K562 (cell line): Measurements from ENCODE around the gene STX18. TPM values are rescaled to one million over a fixed set of nuclear protein-coding genes. Genes with fewer than 3 reads are reported as not detected.

ENCODE experiments used
- ATAC-seq: fragments of 200-7000 bp; cut with Tn5 transposase; 3 replicates; pipeline ENCODE4 v1.9.1; 2020; ENCODE audit warnings: moderate library complexity
- BruUV-seq: library from RNA; stranded (reverse); fragments of 400-500 nt; replicated peaks from 2 replicates; lab custom pipeline; 2021; lab: Mats Ljungman, UMichigan
- CTCF ChIA-PET: fragments of 300-600 bp; formaldehyde crosslinking; extraction: SDS; loops from one replicate; lab custom pipeline; 2021; ENCODE audit warnings: low intra/inter-chr PET ratio; lab: Yijun Ruan, JAX
- POLR2A ChIA-PET: fragments of 300-600, 350-650 bp; sonication (Branson Sonifier 250); formaldehyde crosslinking; extraction: SDS; loops from one replicate; lab custom pipeline; 2021; ENCODE audit warnings: antibody characterized with exemption, inconsistent platforms; lab: Yijun Ruan, JAX
- DNase-seq, 4 experiments: peaks; one replicate each; pipeline versions ENCODE4 v3.0.0 to v3.0.0-alpha.2; 2011 to 2018; ENCODE audit warnings: low spot score in 3 of 4, mixed read lengths in 3 of 4; ENCODE audit errors: extremely low read depth in 1 of 4
- FAIRE-seq: peaks from 2 replicates; lab custom pipeline; 2011; peaks lifted over from hg19 to GRCh38; lab: Jason Lieb, UNC
- H2AFZ ChIP-seq: 2 replicates; pipeline ENCODE4 v1.6.0; 2011; ENCODE audit warnings: low read depth, low read length, control low read depth, inconsistent platforms
- H3K27ac ChIP-seq: fragments of 200-600 bp; 3 replicates; pipeline ENCODE4 v1.8.0; 2011; ENCODE audit warnings: low read depth, mild to moderate bottlenecking, control low read depth, inconsistent platforms, low read length, moderate library complexity, mixed read lengths; ENCODE audit errors: extremely low read depth
- H3K27me3 ChIP-seq, 2 experiments: fragments of 300-600 bp in 1 of 2; 2 replicates in 1 of 2; 3 replicates in 1 of 2; pipeline versions ENCODE4 v1.6.0 to v1.8.0; 2011; ENCODE audit warnings: inconsistent platforms in 2 of 2, low read length in 2 of 2, mild to moderate bottlenecking in 1 of 2, mixed read lengths in 1 of 2, moderate library complexity in 1 of 2; ENCODE audit not compliant: control insufficient read depth in 2 of 2, insufficient read depth in 2 of 2
- H3K36me3 ChIP-seq: fragments of 300-600 bp; 3 replicates; pipeline ENCODE4 v1.8.0; 2011; ENCODE audit warnings: mild to moderate bottlenecking, low read length, inconsistent platforms; ENCODE audit not compliant: control insufficient read depth, insufficient read depth
- H3K4me1 ChIP-seq, 2 experiments: fragments of 200-600 bp in 1 of 2; replicated peaks in 1 of 2; 2 replicates in 1 of 2; 3 replicates in 1 of 2; pipeline versions ENCODE4 v1.5.1 to v1.8.0; 2011; ENCODE audit warnings: inconsistent platforms in 2 of 2, low read length in 2 of 2, mild to moderate bottlenecking in 1 of 2, mixed read lengths in 1 of 2, moderate library complexity in 1 of 2; ENCODE audit not compliant: control insufficient read depth in 2 of 2, insufficient read depth in 2 of 2
- H3K4me2 ChIP-seq: 2 replicates; pipeline ENCODE4 v1.6.1; 2011; ENCODE audit warnings: low read length, control low read depth, inconsistent platforms, mixed read lengths; ENCODE audit not compliant: insufficient read depth
- H3K4me3 ChIP-seq: fragments of 200-600 bp; sonication (generic), shearing (Covaris generic); 2 replicates; pipeline ENCODE4 v1.5.1; 2016; ENCODE audit warnings: control low read depth, inconsistent platforms
- H3K79me2 ChIP-seq: fragments of 200-600 bp; 3 replicates; pipeline ENCODE4 v1.8.0; 2011; ENCODE audit warnings: low read length, inconsistent platforms; ENCODE audit not compliant: control insufficient read depth, insufficient read depth
- H3K9ac ChIP-seq, 2 experiments: 2 replicates each; pipeline versions ENCODE4 v1.6.0 to v1.6.1; 2011; ENCODE audit warnings: low read depth in 2 of 2, low read length in 2 of 2, control low read depth in 1 of 2, inconsistent platforms in 1 of 2, mild to moderate bottlenecking in 1 of 2, mixed read lengths in 1 of 2; ENCODE audit not compliant: insufficient read depth in 1 of 2
- H3K9me1 ChIP-seq: one replicate; pipeline ENCODE4 v1.6.0; 2011; ENCODE audit warnings: inconsistent platforms, mild to moderate bottlenecking, low read length, moderate library complexity; ENCODE audit not compliant: control insufficient read depth, insufficient read depth
- H3K9me3 ChIP-seq: replicated peaks from 2 replicates; pipeline ENCODE4 v1.5.1; 2011; ENCODE audit warnings: low read depth, low read length, inconsistent platforms; ENCODE audit not compliant: control insufficient read depth, insufficient read depth
- H4K20me1 ChIP-seq: replicated peaks from 2 replicates; pipeline ENCODE4 v1.6.1; 2011; ENCODE audit warnings: low read length, inconsistent platforms, mixed read lengths; ENCODE audit not compliant: control insufficient read depth, insufficient read depth
- RCOR1 ChIP-seq, 2 experiments: IDR thresholded peaks; 2 replicates each; pipeline ENCODE4 v1.6.1; 2012; ENCODE audit warnings: low read depth in 2 of 2, low read length in 2 of 2, borderline replicate concordance in 1 of 2, improper control_type of control experiment in 1 of 2
- SNRNP70 ChIP-seq: fragments of 200-400 bp; formaldehyde crosslinking; optimal IDR thresholded peaks from 2 replicates; pipeline ENCODE3; 2017; ENCODE audit warnings: low read depth, low read length
- ZNF583 ChIP-seq: fragments of 250-450 bp; sonication (Bioruptor Pico); IDR thresholded peaks from 2 replicates; pipeline ENCODE4 v1.4.0; 2020
- WGBS: fragments of 100-300 bp; shearing (Covaris generic); methylation state at CpG from one replicate; pipeline ENCODE4 v1.1.6; 2016; ENCODE audit warnings: low coverage, mixed read lengths; ENCODE audit not compliant: insufficient coverage; ENCODE audit errors: missing lambda C conversion rate; 5-methylcytosine and 5-hydroxymethylcytosine counted together
- in situ Hi-C: fragments of 300-500 bp; cut with MboI; formaldehyde crosslinking; loops from 4 replicates; pipeline ENCODE4 v1.15.0; 2018; ENCODE audit warnings: inconsistent platforms, mixed read lengths
- intact Hi-C: fragments of 100-400 bp; cut with micrococcal nuclease; formaldehyde crosslinking; loops from 2 replicates; pipeline ENCODE4 v1.14.2; 2022
- polyA plus RNA-seq, 8 experiments: library from polyadenylated mRNA; depleted of rRNA in 4 of 8; stranded (reverse) in 5 of 8; unstranded in 3 of 8; fragments of >200 nt; fragmentation: Nextera tagmentation in 2 of 8; fragmentation: Illumina TruSeq in 1 of 8; extraction: Ambion mirVana in 2 of 8; extraction: Trizol in 1 of 8; gene quantifications; 2 replicates each; pipeline versions ENCODE4 v1.2.1 to v1.2.3, GENCODE V29; 2011 to 2014; ENCODE audit warnings: inconsistent platforms in 1 of 8, missing spikeins in 1 of 8
- total RNA-seq, 7 experiments: library from RNA; depleted of rRNA in 6 of 7; stranded (reverse); fragments of >200 nt in 6 of 7; fragmentation: Illumina TruSeq in 2 of 7; extraction: Trizol in 2 of 7; gene quantifications; 2 replicates each; pipeline versions ENCODE4 v1.2.1 to v1.2.3, GENCODE V29; 2011 to 2021; ENCODE audit warnings: low replicate concordance in 1 of 7
- TF ChIP-seq, protein P1 (sequence below): fragments of 450-650 bp; formaldehyde crosslinking; IDR thresholded peaks from 2 replicates; pipeline ENCODE4 v1.4.0; 2022; ENCODE audit warnings: missing genetic modification characterization
- TF ChIP-seq, protein P2 (sequence below): sonication (generic); IDR thresholded peaks from 2 replicates; pipeline ENCODE4 v1.6.1; 2016
- TF ChIP-seq, protein P3 (sequence below): sonication (generic); formaldehyde crosslinking; IDR thresholded peaks from 2 replicates; pipeline ENCODE4 v1.8.0; 2023; ENCODE audit warnings: mild to moderate bottlenecking, missing genetic modification reagents

STX18 gene
- total and polyA plus RNA-seq, 9 of the 15 experiments (the other 6 are each of a cell fraction or from before 2014, with no cell fraction given): 6.2 to 41.7 (median 22.7) TPM

DNA sequence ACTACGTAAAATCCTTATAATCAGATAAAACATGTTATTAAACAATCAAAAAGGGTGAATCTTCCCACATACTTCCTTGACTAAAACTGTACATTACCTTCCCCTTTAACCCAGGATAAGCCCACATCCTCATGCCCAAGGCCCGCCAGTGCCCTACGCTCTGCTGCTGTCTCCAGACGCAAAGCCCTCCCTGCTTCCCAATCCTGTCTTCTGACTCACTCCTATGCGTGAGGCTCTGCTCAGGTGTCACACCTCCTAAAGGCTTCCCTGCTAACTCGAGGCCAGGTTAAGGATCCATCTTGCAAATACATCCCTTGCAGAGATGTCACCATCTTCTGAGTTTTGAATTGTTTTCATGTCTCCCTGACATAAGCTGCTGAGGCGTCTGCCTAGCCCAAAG is 61.6 kb downstream of the STX18 start:
- no peak overlapping the region for H3K4me3 ChIP-seq
- no peaks in the 10 kb centered on the region for H3K9me1 ChIP-seq
- DNase-seq: no peak
- no TSS peak for BruUV-seq
- H3K27me3 ChIP-seq: no peaks in the 10 kb centered on the region
- H3K27ac ChIP-seq: no peak overlapping the region
- TF ChIP-seq, protein P1, sequence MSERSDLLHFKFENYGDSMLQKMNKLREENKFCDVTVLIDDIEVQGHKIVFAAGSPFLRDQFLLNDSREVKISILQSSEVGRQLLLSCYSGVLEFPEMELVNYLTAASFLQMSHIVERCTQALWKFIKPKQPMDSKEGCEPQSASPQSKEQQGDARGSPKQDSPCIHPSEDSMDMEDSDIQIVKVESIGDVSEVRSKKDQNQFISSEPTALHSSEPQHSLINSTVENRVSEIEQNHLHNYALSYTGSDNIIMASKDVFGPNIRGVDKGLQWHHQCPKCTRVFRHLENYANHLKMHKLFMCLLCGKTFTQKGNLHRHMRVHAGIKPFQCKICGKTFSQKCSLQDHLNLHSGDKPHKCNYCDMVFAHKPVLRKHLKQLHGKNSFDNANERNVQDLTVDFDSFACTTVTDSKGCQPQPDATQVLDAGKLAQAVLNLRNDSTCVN (CRISPR knock-in tag): no peak
- no peak for TF ChIP-seq ZNF583 (CRISPR knock-in tag)
- TF ChIP-seq, protein P2, sequence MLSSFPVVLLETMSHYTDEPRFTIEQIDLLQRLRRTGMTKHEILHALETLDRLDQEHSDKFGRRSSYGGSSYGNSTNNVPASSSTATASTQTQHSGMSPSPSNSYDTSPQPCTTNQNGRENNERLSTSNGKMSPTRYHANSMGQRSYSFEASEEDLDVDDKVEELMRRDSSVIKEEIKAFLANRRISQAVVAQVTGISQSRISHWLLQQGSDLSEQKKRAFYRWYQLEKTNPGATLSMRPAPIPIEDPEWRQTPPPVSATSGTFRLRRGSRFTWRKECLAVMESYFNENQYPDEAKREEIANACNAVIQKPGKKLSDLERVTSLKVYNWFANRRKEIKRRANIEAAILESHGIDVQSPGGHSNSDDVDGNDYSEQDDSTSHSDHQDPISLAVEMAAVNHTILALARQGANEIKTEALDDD: no peak
- no peak for TF ChIP-seq RCOR1 (IDR thresholded peaks at IDR 0.05; ENCODE audit: borderline replicate concordance in 1 of 2, low read depth in 2 of 2, low read length in 2 of 2)
- no peak for TF ChIP-seq SNRNP70
- TF ChIP-seq, protein P3, sequence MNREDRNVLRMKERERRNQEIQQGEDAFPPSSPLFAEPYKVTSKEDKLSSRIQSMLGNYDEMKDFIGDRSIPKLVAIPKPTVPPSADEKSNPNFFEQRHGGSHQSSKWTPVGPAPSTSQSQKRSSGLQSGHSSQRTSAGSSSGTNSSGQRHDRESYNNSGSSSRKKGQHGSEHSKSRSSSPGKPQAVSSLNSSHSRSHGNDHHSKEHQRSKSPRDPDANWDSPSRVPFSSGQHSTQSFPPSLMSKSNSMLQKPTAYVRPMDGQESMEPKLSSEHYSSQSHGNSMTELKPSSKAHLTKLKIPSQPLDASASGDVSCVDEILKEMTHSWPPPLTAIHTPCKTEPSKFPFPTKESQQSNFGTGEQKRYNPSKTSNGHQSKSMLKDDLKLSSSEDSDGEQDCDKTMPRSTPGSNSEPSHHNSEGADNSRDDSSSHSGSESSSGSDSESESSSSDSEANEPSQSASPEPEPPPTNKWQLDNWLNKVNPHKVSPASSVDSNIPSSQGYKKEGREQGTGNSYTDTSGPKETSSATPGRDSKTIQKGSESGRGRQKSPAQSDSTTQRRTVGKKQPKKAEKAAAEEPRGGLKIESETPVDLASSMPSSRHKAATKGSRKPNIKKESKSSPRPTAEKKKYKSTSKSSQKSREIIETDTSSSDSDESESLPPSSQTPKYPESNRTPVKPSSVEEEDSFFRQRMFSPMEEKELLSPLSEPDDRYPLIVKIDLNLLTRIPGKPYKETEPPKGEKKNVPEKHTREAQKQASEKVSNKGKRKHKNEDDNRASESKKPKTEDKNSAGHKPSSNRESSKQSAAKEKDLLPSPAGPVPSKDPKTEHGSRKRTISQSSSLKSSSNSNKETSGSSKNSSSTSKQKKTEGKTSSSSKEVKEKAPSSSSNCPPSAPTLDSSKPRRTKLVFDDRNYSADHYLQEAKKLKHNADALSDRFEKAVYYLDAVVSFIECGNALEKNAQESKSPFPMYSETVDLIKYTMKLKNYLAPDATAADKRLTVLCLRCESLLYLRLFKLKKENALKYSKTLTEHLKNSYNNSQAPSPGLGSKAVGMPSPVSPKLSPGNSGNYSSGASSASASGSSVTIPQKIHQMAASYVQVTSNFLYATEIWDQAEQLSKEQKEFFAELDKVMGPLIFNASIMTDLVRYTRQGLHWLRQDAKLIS (CRISPR knock-in tag): no peak
- TF ChIP-seq, all 486 proteins: peak for 0
- ATAC-seq (no peak), FAIRE-seq (no peak)
- no peak overlapping the region for H3K4me2 ChIP-seq
- in situ Hi-C loops: loop anchor here (25.0 kb wide), 1 partner anchor 1332 kb away; no protein-coding TSS in a partner anchor
- no peak overlapping the region for H2AFZ ChIP-seq
- no peaks in the 10 kb centered on the region for H3K9me3 ChIP-seq
- ChIA-PET CTCF (no interaction called here), POLR2A (no interaction called here)
- H3K79me2 ChIP-seq: no peaks in the 10 kb centered on the region
- H3K36me3 ChIP-seq: no peaks in the 10 kb centered on the region
- intact Hi-C loops: no loop called here
- H3K4me1 ChIP-seq: no peaks in the 10 kb centered on the region
- H3K9ac ChIP-seq: no peak overlapping the region
- WGBS: 64% methylated on average over 7 of the region's 7 CpGs
- H4K20me1 ChIP-seq: peaks cover 28% of the 10 kb centered on the region
